ENCODE measurements around the gene PDZRN4.
"Not testable (repeated sequence)": the region's sequence is repeated elsewhere in the genome, so short reads cannot be mapped to it uniquely, and the experiment has no call there.

Gene PDZRN4

DNA sequence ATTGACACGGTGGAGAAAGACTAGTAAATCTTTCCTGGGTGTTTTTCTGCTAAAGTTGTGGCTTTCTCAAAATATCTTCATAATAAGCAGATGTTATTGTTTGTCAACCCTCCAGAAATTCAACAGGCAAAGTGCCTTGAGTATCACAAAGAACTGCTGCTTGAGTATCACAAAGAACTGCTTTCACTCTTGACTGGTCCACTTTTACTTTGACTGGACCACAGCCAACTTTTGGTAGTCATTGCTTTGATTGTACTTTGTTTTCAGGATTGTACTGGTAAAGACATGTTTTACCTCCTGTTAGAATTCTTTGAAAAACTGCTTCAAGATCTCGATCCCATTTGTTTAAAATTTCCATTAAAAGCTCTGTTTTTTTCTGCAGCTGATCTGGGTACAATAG lies 62.6 kb downstream of the PDZRN4 start:
- WGBS, result 89% methylated on average over 2 of the region's 2 CpGs
- H3K4me3 ChIP-seq (ENCODE audit: low read length), result no peak overlapping the region
- H3K27ac ChIP-seq (ENCODE audit: low read depth, low read length), result no peak overlapping the region
- H3K27me3 ChIP-seq (ENCODE audit: insufficient read depth, low read length), result no peaks in the 10 kb centered on the region
- no peaks in the 10 kb centered on the region for H3K4me1 ChIP-seq (ENCODE audit: insufficient read depth, low read length)
- H3K36me3 ChIP-seq (ENCODE audit: insufficient read depth, low read length), result no peaks in the 10 kb centered on the region
- no peaks in the 10 kb centered on the region for H3K9me3 ChIP-seq (ENCODE audit: insufficient read depth, low read depth, low read length)
- H3K9ac ChIP-seq (ENCODE audit: low read depth, low read length), result no peak overlapping the region

DNA sequence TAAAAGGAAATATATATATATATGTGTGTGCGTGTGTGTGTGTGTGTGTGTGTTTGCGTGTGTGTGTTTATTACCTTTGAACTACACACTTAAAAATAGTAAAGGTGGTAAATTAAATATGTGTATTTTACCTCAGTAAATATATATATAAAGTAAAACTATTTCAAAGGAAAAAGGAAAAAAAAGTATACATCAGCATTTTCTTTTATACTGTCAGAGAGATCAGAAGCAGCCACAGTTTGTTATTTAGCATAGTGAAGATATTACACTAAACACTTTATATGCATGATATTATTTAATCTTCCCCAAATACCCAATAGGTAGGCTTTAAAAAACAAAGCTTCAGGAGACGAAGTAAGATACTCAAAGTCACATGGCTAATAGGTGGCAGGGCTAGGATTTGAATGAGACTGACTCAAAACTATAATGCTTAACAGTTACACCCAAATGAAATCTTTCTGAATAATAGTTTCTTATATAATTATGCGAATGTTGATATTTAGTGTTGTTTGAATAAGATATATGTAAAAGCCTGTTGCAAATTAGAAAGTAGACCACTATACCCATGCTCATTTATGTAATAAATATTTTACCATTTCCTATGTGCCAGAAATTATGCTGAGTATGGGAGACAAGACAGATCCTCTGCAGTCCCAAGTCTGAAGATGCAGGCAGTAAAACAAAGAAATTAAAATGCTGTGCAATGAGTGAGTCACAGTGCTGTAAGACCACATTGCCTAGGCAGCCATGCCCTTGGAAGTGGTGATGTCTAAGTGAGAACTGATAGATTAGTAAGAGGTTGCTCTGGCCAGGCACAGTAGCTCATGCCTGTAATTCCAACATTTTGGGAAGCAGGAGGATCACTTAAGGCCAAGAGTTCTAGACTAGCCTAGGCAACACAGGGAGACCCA lies 66.1 kb downstream of the PDZRN4 start:
- H3K4me1 ChIP-seq (ENCODE audit: insufficient read depth, low read length), result no peaks in the 10 kb centered on the region
- H3K27me3 ChIP-seq (ENCODE audit: insufficient read depth, low read length), result no peaks in the 10 kb centered on the region
- 60% methylated on average over 1 of the region's 4 CpGs for WGBS
- H3K9ac ChIP-seq (ENCODE audit: low read depth, low read length), result no peak overlapping the region
- no peaks in the 10 kb centered on the region for H3K36me3 ChIP-seq (ENCODE audit: insufficient read depth, low read length)
- H3K27ac ChIP-seq (ENCODE audit: low read depth, low read length), result no peak overlapping the region
- H3K4me3 ChIP-seq (ENCODE audit: low read length), result no peak overlapping the region
- no peaks in the 10 kb centered on the region for H3K9me3 ChIP-seq (ENCODE audit: insufficient read depth, low read depth, low read length)

DNA sequence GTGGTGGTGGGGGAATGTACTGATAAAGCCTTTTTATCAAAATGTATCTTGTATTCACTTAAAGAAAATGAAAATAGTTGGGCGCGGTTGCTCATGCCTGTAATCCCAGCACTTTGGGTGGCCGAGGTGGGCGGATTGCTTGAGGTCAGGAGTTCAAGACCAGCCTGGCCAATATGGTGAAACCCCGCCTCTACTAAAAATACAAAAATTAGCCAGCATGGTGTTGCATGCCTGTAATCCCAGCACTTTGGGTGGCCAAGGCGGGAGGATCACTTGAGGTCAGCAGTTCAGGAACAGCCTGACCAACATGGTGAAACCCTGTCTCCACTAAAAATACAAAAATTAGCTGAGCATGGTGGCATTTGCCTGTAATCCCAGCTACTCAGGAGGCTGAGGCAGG lies 75.1 kb downstream of the PDZRN4 start:
- H3K9ac ChIP-seq (ENCODE audit: low read depth, low read length); H3K27ac ChIP-seq (ENCODE audit: low read depth, low read length); H3K9me3 ChIP-seq (ENCODE audit: insufficient read depth, low read depth, low read length); H3K36me3 ChIP-seq (ENCODE audit: insufficient read depth, low read length); H3K4me3 ChIP-seq (ENCODE audit: low read length); H3K27me3 ChIP-seq (ENCODE audit: insufficient read depth, low read length); H3K4me1 ChIP-seq (ENCODE audit: insufficient read depth, low read length): not testable (repeated sequence)
- 86% methylated on average over 6 of the region's 6 CpGs for WGBS

DNA sequence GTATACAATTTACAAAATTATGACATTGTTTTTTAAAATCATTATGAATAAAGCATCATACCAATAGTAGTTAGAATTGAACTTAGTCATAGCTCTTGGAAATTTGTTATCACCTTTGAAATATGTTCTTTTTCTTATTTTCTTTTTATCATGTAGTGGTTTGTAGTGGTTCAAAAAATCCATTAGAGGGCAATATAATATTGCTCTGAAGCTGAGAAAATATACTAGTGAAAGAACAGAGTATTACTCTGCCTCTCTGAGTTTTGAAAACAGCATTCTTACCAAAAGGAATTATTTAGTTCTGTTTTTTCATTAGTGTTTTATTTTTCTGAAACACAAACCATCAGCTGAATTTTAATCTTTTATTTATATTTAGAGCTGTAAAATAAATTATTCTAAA lies 76.2 kb downstream of the PDZRN4 start:
- Histone ChIP-seq H3K27me3 (ENCODE audit: insufficient read depth, low read length) (no peaks in the 10 kb centered on the region), H3K4me1 (ENCODE audit: insufficient read depth, low read length) (no peaks in the 10 kb centered on the region)

DNA sequence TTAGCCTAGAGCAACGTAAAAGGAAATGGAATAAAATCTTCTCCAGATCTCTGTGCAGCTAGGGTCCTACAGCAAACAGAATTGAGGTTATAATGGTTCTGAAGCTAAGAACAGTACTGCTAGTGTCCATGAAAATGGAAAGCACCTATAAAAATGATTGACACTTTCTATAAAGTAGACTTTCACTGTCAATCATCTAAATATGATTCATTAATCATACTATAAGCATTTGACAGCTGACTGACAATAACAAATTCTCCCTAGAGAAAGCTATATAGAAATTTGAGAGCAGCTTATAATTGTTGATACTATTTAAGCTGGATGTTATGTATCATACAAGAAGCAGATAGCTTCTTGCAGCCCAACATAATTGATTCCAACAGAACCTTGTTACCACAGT lies 80.9 kb downstream of the PDZRN4 start:
- WGBS, result 94% methylated on average over 1 of the region's 1 CpG
- H3K27me3 ChIP-seq (ENCODE audit: insufficient read depth, low read length), result no peaks in the 10 kb centered on the region
- no peaks in the 10 kb centered on the region for H3K36me3 ChIP-seq (ENCODE audit: insufficient read depth, low read length)
- no peak overlapping the region for H3K9ac ChIP-seq (ENCODE audit: low read depth, low read length)
- H3K27ac ChIP-seq (ENCODE audit: low read depth, low read length), result no peak overlapping the region
- H3K4me3 ChIP-seq (ENCODE audit: low read length), result no peak overlapping the region
- H3K4me1 ChIP-seq (ENCODE audit: insufficient read depth, low read length), result no peaks in the 10 kb centered on the region
- H3K9me3 ChIP-seq (ENCODE audit: insufficient read depth, low read depth, low read length), result no peaks in the 10 kb centered on the region

More for the DNA sequence above, 76.2 kb downstream of the PDZRN4 start:
- Histone ChIP-seq H3K9ac (ENCODE audit: low read depth, low read length) (no peak overlapping the region), H3K36me3 (ENCODE audit: insufficient read depth, low read length) (no peaks in the 10 kb centered on the region), H3K27ac (ENCODE audit: low read depth, low read length) (no peak overlapping the region), H3K9me3 (ENCODE audit: insufficient read depth, low read depth, low read length) (no peaks in the 10 kb centered on the region), H3K4me3 (ENCODE audit: low read length) (no peak overlapping the region)

DNA sequence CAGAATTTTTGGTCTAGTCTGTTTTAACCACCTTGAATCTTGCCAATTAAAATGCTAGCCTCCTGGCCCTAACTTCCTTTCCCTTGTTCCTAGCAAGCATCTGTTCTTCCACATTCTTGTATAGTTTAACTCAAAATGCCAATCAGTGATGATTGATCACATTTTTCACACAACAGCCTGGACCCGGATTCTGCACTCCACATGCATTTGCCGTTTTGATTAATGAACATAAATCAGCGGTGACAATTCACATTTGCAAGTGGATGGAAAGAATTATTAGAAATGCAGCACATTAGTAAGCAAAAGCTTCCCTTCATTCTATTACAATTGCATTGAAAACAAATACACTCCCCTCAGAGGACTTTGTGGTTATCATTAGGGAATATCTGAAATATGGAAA lies 83.4 kb downstream of the PDZRN4 start:
- no peak overlapping the region for H3K27ac ChIP-seq (ENCODE audit: low read depth, low read length)
- H3K4me3 ChIP-seq (ENCODE audit: low read length), result no peak overlapping the region

DNA sequence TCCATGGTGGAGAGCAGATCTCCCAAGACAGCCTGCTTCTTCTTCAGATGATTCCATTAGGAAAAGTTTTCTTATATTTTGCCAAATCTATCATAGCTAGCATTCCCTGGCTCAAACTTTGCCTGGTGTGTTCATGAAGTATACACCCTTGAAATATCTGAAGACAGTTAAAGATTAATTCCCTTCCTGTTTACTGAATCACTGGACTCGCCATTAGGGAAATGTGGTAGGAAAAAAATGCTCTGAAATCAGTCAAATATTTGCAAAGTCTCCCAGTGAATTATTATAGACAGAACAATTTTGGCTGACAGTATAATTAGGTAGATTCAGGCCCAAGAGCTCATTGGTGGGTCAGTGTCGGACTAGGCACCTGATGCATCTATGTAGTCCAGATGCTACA lies 86.5 kb downstream of the PDZRN4 start:
- H3K27ac ChIP-seq (ENCODE audit: low read depth, low read length), result no peak overlapping the region
- 91% methylated on average over 2 of the region's 2 CpGs for WGBS
- H3K9ac ChIP-seq (ENCODE audit: low read depth, low read length), result no peak overlapping the region

More for the DNA sequence above, 83.4 kb downstream of the PDZRN4 start:
- Histone ChIP-seq H3K9ac (ENCODE audit: low read depth, low read length) (no peak overlapping the region), H3K36me3 (ENCODE audit: insufficient read depth, low read length) (no peaks in the 10 kb centered on the region), H3K9me3 (ENCODE audit: insufficient read depth, low read depth, low read length) (no peaks in the 10 kb centered on the region), H3K4me1 (ENCODE audit: insufficient read depth, low read length) (no peaks in the 10 kb centered on the region), H3K27me3 (ENCODE audit: insufficient read depth, low read length) (no peaks in the 10 kb centered on the region)
- WGBS, result 96% methylated on average over 2 of the region's 3 CpGs

DNA sequence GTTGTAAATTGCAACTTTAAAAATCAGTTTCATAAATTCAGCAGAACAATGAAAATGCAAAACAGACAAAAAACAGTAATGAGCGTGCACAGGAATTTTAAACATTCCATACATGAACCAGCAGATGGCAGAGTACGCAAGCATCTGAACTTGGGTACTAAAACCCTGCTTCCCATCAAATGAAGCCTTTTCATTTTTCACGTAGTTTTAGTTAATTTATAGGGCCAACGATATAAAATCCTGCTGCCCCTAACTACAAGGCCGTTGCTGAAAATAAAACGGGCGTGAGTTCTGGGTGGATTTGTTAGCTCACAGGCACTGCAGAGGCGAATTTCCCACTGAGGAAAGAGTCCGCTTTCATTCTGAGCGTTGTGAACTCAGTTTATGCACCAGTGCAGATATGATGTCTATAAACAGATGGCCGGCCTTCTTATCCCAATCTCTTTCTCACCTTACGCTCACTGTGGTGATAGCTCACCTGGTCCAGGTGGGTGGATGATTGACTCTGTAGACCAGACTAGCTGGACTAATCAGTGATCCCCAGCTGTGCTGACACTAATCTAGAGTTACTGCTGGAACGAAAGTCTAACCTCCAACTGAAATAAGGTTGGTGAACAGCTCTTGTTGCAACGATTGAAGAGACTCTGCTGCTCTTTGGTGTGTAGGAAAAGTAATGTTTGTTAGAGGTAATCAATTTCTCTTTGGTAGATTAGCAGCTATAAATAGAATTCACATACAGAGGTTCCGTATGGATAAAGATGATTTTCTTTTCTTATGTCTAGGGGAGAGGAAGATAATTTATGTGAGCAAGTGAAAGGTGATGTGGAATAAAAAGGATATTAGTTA lies 89.2 kb downstream of the PDZRN4 start:
- no peaks in the 10 kb centered on the region for H3K9me3 ChIP-seq (ENCODE audit: insufficient read depth, low read depth, low read length)
- no peaks in the 10 kb centered on the region for H3K36me3 ChIP-seq (ENCODE audit: insufficient read depth, low read length)
- H3K27me3 ChIP-seq (ENCODE audit: insufficient read depth, low read length), result no peaks in the 10 kb centered on the region
- WGBS, result 75% methylated on average over 15 of the region's 15 CpGs
- no peak overlapping the region for H3K4me3 ChIP-seq (ENCODE audit: low read length)
- no peak overlapping the region for H3K9ac ChIP-seq (ENCODE audit: low read depth, low read length)
- no peak overlapping the region for H3K27ac ChIP-seq (ENCODE audit: low read depth, low read length)
- H3K4me1 ChIP-seq (ENCODE audit: insufficient read depth, low read length), result no peaks in the 10 kb centered on the region

More for the DNA sequence above, 86.5 kb downstream of the PDZRN4 start:
- Histone ChIP-seq H3K36me3 (ENCODE audit: insufficient read depth, low read length) (no peaks in the 10 kb centered on the region), H3K9me3 (ENCODE audit: insufficient read depth, low read depth, low read length) (no peaks in the 10 kb centered on the region), H3K4me3 (ENCODE audit: low read length) (no peak overlapping the region), H3K27me3 (ENCODE audit: insufficient read depth, low read length) (no peaks in the 10 kb centered on the region), H3K4me1 (ENCODE audit: insufficient read depth, low read length) (no peaks in the 10 kb centered on the region)

DNA sequence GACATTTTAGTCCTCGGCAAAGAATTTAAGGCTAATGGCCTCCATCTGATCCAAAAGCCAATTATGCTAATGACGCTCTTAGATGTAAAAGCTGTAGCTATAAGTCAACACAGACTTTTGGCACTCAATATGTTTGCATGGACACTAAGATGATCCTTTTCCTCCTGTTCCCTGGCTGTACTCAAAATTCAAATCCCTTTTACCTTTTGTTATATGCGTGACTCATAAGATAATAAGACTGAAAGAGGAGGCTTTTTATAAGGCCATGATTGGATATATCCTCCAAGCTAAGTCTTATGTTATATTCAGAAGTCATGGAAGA lies 89.8 kb downstream of the PDZRN4 start:
- Histone ChIP-seq H3K9ac (ENCODE audit: low read depth, low read length) (no peak overlapping the region), H3K27me3 (ENCODE audit: insufficient read depth, low read length) (no peaks in the 10 kb centered on the region), H3K4me3 (ENCODE audit: low read length) (no peak overlapping the region), H3K27ac (ENCODE audit: low read depth, low read length) (no peak overlapping the region), H3K36me3 (ENCODE audit: insufficient read depth, low read length) (no peaks in the 10 kb centered on the region), H3K9me3 (ENCODE audit: insufficient read depth, low read depth, low read length) (no peaks in the 10 kb centered on the region), H3K4me1 (ENCODE audit: insufficient read depth, low read length) (no peaks in the 10 kb centered on the region)
- WGBS, result 97% methylated on average over 2 of the region's 3 CpGs

DNA sequence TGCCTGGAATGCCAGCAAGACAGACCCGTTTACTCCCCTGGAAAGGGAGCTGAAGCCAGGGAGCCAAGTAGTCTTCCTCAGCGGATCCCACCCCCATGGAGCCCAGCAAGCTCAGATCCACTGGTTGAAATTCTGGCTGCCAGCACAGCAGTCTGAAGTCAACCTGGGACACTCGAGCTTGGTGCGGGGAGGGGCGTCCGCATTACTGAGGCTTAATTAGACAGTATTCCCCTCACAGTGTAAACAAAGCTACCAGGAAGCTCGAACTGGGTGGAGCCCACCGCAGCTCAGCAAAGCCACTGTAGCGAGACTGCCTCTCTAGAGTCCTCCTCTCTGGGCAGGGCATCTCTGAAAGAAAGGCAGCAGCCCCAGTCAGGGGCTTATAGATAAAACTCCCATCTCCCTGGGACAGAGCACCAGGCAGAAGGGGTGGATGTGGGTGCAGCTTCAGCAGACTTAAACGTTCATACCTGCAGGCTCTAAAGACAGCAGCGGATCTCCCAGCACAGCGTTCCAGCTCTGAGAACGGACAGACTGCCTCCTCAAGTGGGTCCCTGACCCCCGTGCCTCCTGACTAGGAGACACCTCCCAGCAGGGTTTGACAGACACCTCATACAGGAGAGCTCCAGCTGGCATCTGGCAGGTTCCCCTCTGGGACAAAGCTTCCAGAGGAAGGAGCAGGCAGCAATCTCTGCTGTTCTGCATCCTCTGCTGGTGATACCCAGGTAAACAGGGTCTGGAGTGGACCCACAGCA lies 92.4 kb downstream of the PDZRN4 start:
- not testable (repeated sequence) for H3K9me3 ChIP-seq (ENCODE audit: insufficient read depth, low read depth, low read length); H3K27ac ChIP-seq (ENCODE audit: low read depth, low read length); H3K36me3 ChIP-seq (ENCODE audit: insufficient read depth, low read length); H3K4me3 ChIP-seq (ENCODE audit: low read length); H3K27me3 ChIP-seq (ENCODE audit: insufficient read depth, low read length); H3K9ac ChIP-seq (ENCODE audit: low read depth, low read length); H3K4me1 ChIP-seq (ENCODE audit: insufficient read depth, low read length)
- 91% methylated on average over 14 of the region's 14 CpGs for WGBS

DNA sequence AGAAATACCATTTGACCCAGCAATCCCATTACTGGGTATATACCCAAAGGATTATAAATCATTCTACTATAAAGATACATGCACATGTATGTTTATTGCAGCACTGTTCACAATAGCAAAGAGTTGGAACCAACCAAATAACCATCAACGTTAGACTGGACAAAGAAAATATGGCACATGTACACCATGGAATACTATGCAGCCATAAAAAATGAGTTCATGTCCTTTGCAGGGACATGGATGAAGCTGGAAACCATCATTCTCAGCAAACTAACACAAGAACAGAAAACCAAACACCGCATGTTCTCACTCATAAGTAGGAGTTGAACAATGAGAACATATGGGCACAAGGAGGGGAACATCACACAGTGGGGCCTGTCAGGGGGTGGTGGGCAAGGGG lies 97.3 kb downstream of the PDZRN4 start:
- H3K9ac ChIP-seq (ENCODE audit: low read depth, low read length); H3K9me3 ChIP-seq (ENCODE audit: insufficient read depth, low read depth, low read length); H3K27ac ChIP-seq (ENCODE audit: low read depth, low read length); H3K4me3 ChIP-seq (ENCODE audit: low read length); H3K4me1 ChIP-seq (ENCODE audit: insufficient read depth, low read length); H3K27me3 ChIP-seq (ENCODE audit: insufficient read depth, low read length); H3K36me3 ChIP-seq (ENCODE audit: insufficient read depth, low read length): not testable (repeated sequence)
- 100% methylated on average over 2 of the region's 2 CpGs for WGBS

All from HUES64 (cell line).